ENCODE measurements around the gene PPARG. TPM values are rescaled to one million over a fixed set of nuclear protein-coding genes. Genes with fewer than 3 reads are reported as not detected.

Gene PPARG
- total RNA-seq, 1 experiment from 2014 or later = 0.79 TPM

- ChIA-PET POLR2A (no interaction called here), CTCF (no interaction called here)
- TF ChIP-seq ATF3 (CRISPR knock-in tag; conservative IDR thresholded peaks at IDR 0.05) = no peak
- TF ChIP-seq E2F5 (CRISPR knock-in tag; IDR thresholded peaks at IDR 0.05) = no peak
- no peak for TF ChIP-seq ZNF671 (CRISPR knock-in tag; IDR thresholded peaks at IDR 0.05)
- no peak for TF ChIP-seq NFATC4 (CRISPR knock-in tag; IDR thresholded peaks at IDR 0.05)
- no peak for TF ChIP-seq MXD4 (CRISPR knock-in tag; IDR thresholded peaks at IDR 0.05; ENCODE audit: borderline replicate concordance)
- no peak for TF ChIP-seq ZNF396 (CRISPR knock-in tag; IDR thresholded peaks at IDR 0.05; ENCODE audit: borderline replicate concordance)
- TF ChIP-seq ZNF219 (CRISPR knock-in tag; IDR thresholded peaks at IDR 0.05; ENCODE audit: borderline replicate concordance) = no peak
- no peak for TF ChIP-seq FOXP4 (CRISPR knock-in tag; IDR thresholded peaks at IDR 0.05)
- TF ChIP-seq FOXJ3 (CRISPR knock-in tag; IDR thresholded peaks at IDR 0.05; ENCODE audit: borderline replicate concordance) = no peak
- TF ChIP-seq NR2C2 (CRISPR knock-in tag; IDR thresholded peaks at IDR 0.05) = no peak
- TF ChIP-seq ATF1 (CRISPR knock-in tag; IDR thresholded peaks at IDR 0.05) = no peak
- no peak for TF ChIP-seq JAZF1 (CRISPR knock-in tag; IDR thresholded peaks at IDR 0.05)
- TF ChIP-seq CBFB (CRISPR knock-in tag; IDR thresholded peaks at IDR 0.05; ENCODE audit: low read depth) = no peak
- TF ChIP-seq ZSCAN18 (CRISPR knock-in tag; IDR thresholded peaks at IDR 0.05) = no peak
- no peak for TF ChIP-seq TCF7 (CRISPR knock-in tag; IDR thresholded peaks at IDR 0.05; ENCODE audit: low read depth)
- TF ChIP-seq ZNF263 (CRISPR knock-in tag; IDR thresholded peaks at IDR 0.05; ENCODE audit: low read depth) = no peak
- no peak for TF ChIP-seq NR1H2 (CRISPR knock-in tag; IDR thresholded peaks at IDR 0.05)
- TF ChIP-seq MAX (CRISPR knock-in tag; IDR thresholded peaks at IDR 0.05) = no peak
- Mint-ChIP-seq H3K27ac (no peak overlapping the region), H3K4me1 (no peaks in the 10 kb centered on the region), H3K27me3 (ENCODE audit: low read depth) (peaks cover 5% of the 10 kb centered on the region; the same call in 1 of the 2 replicates), H3K36me3 (no peaks in the 10 kb centered on the region), H3K4me3 (no peak overlapping the region), H3K9me3 (no peaks in the 10 kb centered on the region)
- DNase-seq (ENCODE audit: low spot score) (no peak), ATAC-seq (no peak)
Measured at GRCh38 chr3:12388185-12388584, 99.3 kb downstream of the PPARG start.

- no peaks in the 10 kb centered on the region for H3K9me3 Mint-ChIP-seq
- ChIA-PET POLR2A (no interaction called here), CTCF (interaction anchor here (0.6 kb wide), 1 partner anchor 94 kb away, joined by 3 read pairs; no protein-coding TSS in a partner anchor)
- no peak overlapping the region for H3K27ac Mint-ChIP-seq
- H3K4me1 Mint-ChIP-seq = no peaks in the 10 kb centered on the region
- H3K36me3 Mint-ChIP-seq = no peaks in the 10 kb centered on the region
- H3K4me3 Mint-ChIP-seq = no peak overlapping the region
- DNase-seq (ENCODE audit: low spot score) = no peak
- peaks cover 5% of the 10 kb centered on the region; the same call in 1 of the 2 replicates for H3K27me3 Mint-ChIP-seq (ENCODE audit: low read depth)
- ATAC-seq = no peak
- TF ChIP-seq MYBL2 (CRISPR knock-in tag; IDR thresholded peaks at IDR 0.05) (no peak), CREM (CRISPR knock-in tag; IDR thresholded peaks at IDR 0.05) (no peak), ERG (CRISPR knock-in tag; IDR thresholded peaks at IDR 0.05) (no peak), ZNF423 (CRISPR knock-in tag; IDR thresholded peaks at IDR 0.05) (no peak), TEAD1 (CRISPR knock-in tag; IDR thresholded peaks at IDR 0.05) (no peak), ZNF396 (CRISPR knock-in tag; IDR thresholded peaks at IDR 0.05; ENCODE audit: borderline replicate concordance) (no peak), PREB (CRISPR knock-in tag; IDR thresholded peaks at IDR 0.05; ENCODE audit: borderline replicate concordance) (no peak), KAT7 (CRISPR knock-in tag; IDR thresholded peaks at IDR 0.05; ENCODE audit: borderline replicate concordance) (no peak)
Measured at GRCh38 chr3:12392101-12392878, 103.4 kb downstream of the PPARG start.
